ENCODE data around the gene BRCA1.
"Not testable (repeated sequence)": the region's sequence is repeated elsewhere in the genome, so short reads cannot be mapped to it uniquely, and the experiment has no call there.

The BRCA1 gene

GRCh38 chr17:43125133-43125966 lies at the start of gene BRCA1:
Gene BRCA1, minus strand, starts transcription at chr17:43125364. Its CDS starts 1,268 bp downstream, at chr17:43124096.
- peak; percentile 97 to 98 for DNase-seq

- peak; percentile 21 to 23 for DNase-seq
Observed at GRCh38 chr17:43171586-43172487, 46.7 kb upstream of the BRCA1 start.

- peak; percentile 98 to 99 for DNase-seq
Observed at GRCh38 chr17:43170766-43171585, 45.8 kb upstream of the BRCA1 start, which contains the start of gene NBR1. Gene NBR1, plus strand, starts transcription at chr17:43171214. Its CDS starts 4,586 bp downstream, at chr17:43175800.

- peak; percentile 94 to 95 for DNase-seq
Observed at GRCh38 chr17:43170140-43170765, 45.1 kb upstream of the BRCA1 start.

GRCh38 chr17:43169561-43170139 lies 44.5 kb upstream of the BRCA1 start:
- peak in 1 of 2 donors; percentile 4 for DNase-seq

- not testable (repeated sequence) for DNase-seq
Observed at GRCh38 chr17:43165971-43166370, 40.8 kb upstream of the BRCA1 start.

GRCh38 chr17:43159957-43160356 lies 34.8 kb upstream of the BRCA1 start:
- DNase-seq: not testable (repeated sequence)

- DNase-seq: not testable (repeated sequence)
Observed at GRCh38 chr17:43159232-43159631, 34.1 kb upstream of the BRCA1 start.

GRCh38 chr17:43155666-43156065 lies 30.5 kb upstream of the BRCA1 start:
- DNase-seq: no peak

- DNase-seq: not testable (repeated sequence)
Observed at GRCh38 chr17:43153197-43153835, 28.2 kb upstream of the BRCA1 start.

- DNase-seq: no peak
Observed at GRCh38 chr17:43151880-43152456, 26.8 kb upstream of the BRCA1 start.

GRCh38 chr17:43146649-43147048 lies 21.5 kb upstream of the BRCA1 start:
- DNase-seq: no peak

- DNase-seq: no peak
Observed at GRCh38 chr17:43143201-43143600, 18.0 kb upstream of the BRCA1 start.

GRCh38 chr17:43142153-43142552 lies 17.0 kb upstream of the BRCA1 start:
- no peak for DNase-seq

- DNase-seq: no peak
Observed at GRCh38 chr17:43140396-43141332, 15.5 kb upstream of the BRCA1 start.

GRCh38 chr17:43138531-43138930 lies 13.4 kb upstream of the BRCA1 start:
- not testable (repeated sequence) for DNase-seq

- not testable (repeated sequence) for DNase-seq
Observed at GRCh38 chr17:43136574-43136973, 11.4 kb upstream of the BRCA1 start.

GRCh38 chr17:43135454-43135819 lies 10.3 kb upstream of the BRCA1 start:
- DNase-seq: no peak

- DNase-seq: no peak
Observed at GRCh38 chr17:43134774-43135453, 9.8 kb upstream of the BRCA1 start.

Data from CD4-positive, alpha-beta T cell treated with Interleukin-1 beta for 1 hour (primary cell).